Stomach (tissue), 4 donors: ENCODE measurements around the gene YJU2.

Experiments
- CTCF ChIP-seq, 7 experiments: fragments of 450-650 bp in 4 of 7; fragments of 200-600 bp in 3 of 7; sonication (generic) in 3 of 7; IDR thresholded peaks; one replicate each; pipeline ENCODE4 v1.5.1; 2016 to 2019; ENCODE audit warnings: antibody characterized with exemption in 7 of 7, control low read depth in 2 of 7, mild to moderate bottlenecking in 1 of 7
- EP300 ChIP-seq: sonication (generic); formaldehyde crosslinking; IDR thresholded peaks from one replicate; pipeline ENCODE4 v1.6.1; 2017; ENCODE audit warnings: antibody characterized with exemption
- POLR2A ChIP-seq, 4 donors: fragments of 450-650 bp; IDR thresholded peaks; one replicate each; pipeline ENCODE4 v1.6.1; 2016; ENCODE audit warnings: antibody characterized with exemption in 4 of 4, control low read depth in 2 of 4, mild to moderate bottlenecking in 1 of 4, moderate library complexity in 1 of 4
- POLR2AphosphoS5 ChIP-seq, 3 donors: sonication (generic); formaldehyde crosslinking; IDR thresholded peaks; one replicate each; pipeline ENCODE4 v1.6.1; 2016; ENCODE audit warnings: antibody characterized with exemption in 3 of 3

- TF ChIP-seq CTCF (IDR thresholded peaks at IDR 0.05) (peak in 4 of 7 experiments; percentile 11 to 53 (median 23)), POLR2A (IDR thresholded peaks at IDR 0.05) (no peak), EP300 (no peak), POLR2AphosphoS5 (IDR thresholded peaks at IDR 0.05) (no peak)
These were observed 13.5 kb upstream of the YJU2 start for GRCh38 chr19:4233282-4233853.
